HEK293 (cell line): ENCODE measurements around the gene CD244.

Source experiments
- CTCF ChIA-PET: fragments of 350-600 bp; formaldehyde crosslinking; extraction: SDS; loops from one replicate; lab custom pipeline; 2021; ENCODE audit warnings: antibody characterized with exemption; lab: Yijun Ruan, JAX
- POLR2A ChIA-PET: fragments of 300-600 bp; formaldehyde crosslinking; extraction: SDS; loops from one replicate; lab custom pipeline; 2020; ENCODE audit warnings: antibody characterized with exemption, inconsistent platforms; lab: Yijun Ruan, JAX
- H3K27ac ChIP-seq: fragments of 200-500 bp; sonication (Bioruptor generic); 2 replicates; pipeline ENCODE4 v1.5.1; 2014; ENCODE audit warnings: low read depth, low read length, control low read depth, inconsistent platforms; ENCODE audit errors: extremely low read depth
- H3K36me3 ChIP-seq, 2 experiments: fragments of 200-500 bp in 1 of 2; sonication (Bioruptor generic) in 1 of 2; 1 replicate in 1 of 2; 2 replicates in 1 of 2; pipeline ENCODE4 v1.5.1; 2014 to 2017; ENCODE audit warnings: inconsistent platforms in 2 of 2, low read length in 2 of 2; ENCODE audit not compliant: control insufficient read depth in 2 of 2, insufficient read depth in 1 of 2
- H3K4me1 ChIP-seq: fragments of 200-500 bp; sonication (Bioruptor generic); 2 replicates; pipeline ENCODE4 v1.5.1; 2014; ENCODE audit warnings: mild to moderate bottlenecking, low read length, inconsistent platforms; ENCODE audit not compliant: control insufficient read depth, insufficient read depth
- H3K4me3 ChIP-seq: 2 replicates; pipeline ENCODE4 v1.5.1; 2011; ENCODE audit warnings: low read depth, mild to moderate bottlenecking, control low read depth, low read length, moderate library complexity
- H3K9me3 ChIP-seq: fragments of 200-500 bp; sonication (Bioruptor generic); 2 replicates; pipeline ENCODE4 v1.5.1; 2014; ENCODE audit warnings: low read depth, low read length, inconsistent platforms; ENCODE audit not compliant: control insufficient read depth, insufficient read depth
- GLI2 ChIP-seq: fragments of 450-650 bp; formaldehyde crosslinking; IDR thresholded peaks from 2 replicates; pipeline ENCODE4; 2017; ENCODE audit warnings: missing biosample characterization, missing genetic modification characterization, low read depth, borderline replicate concordance
- INSM2 ChIP-seq: fragments of 450-650 bp; formaldehyde crosslinking; IDR thresholded peaks from 2 replicates; pipeline ENCODE4 v1.5.1; 2016; ENCODE audit warnings: missing biosample characterization, missing genetic modification characterization
- KLF9 ChIP-seq: fragments of 450-650 bp; formaldehyde crosslinking; IDR thresholded peaks from 2 replicates; pipeline ENCODE4 v1.5.1; 2016; ENCODE audit warnings: missing biosample characterization, missing genetic modification characterization, low read depth
- PRDM4 ChIP-seq: fragments of 450-650 bp; formaldehyde crosslinking; IDR thresholded peaks from 2 replicates; pipeline ENCODE4 v1.5.1; 2017; ENCODE audit warnings: missing biosample characterization, missing genetic modification characterization
- SETDB1 ChIP-seq: IDR thresholded peaks from one replicate; pipeline ENCODE4 v1.6.1; 2017; ENCODE audit warnings: mild to moderate bottlenecking, low read length, moderate library complexity, mixed read lengths; ENCODE audit not compliant: insufficient read length
- YY2 ChIP-seq: fragments of 450-650 bp; formaldehyde crosslinking; IDR thresholded peaks from 2 replicates; pipeline ENCODE4 v1.5.1; 2016; ENCODE audit warnings: missing biosample characterization, missing genetic modification characterization
- ZFP41 ChIP-seq: fragments of 450-650 bp; formaldehyde crosslinking; IDR thresholded peaks from 2 replicates; pipeline ENCODE4 v1.5.1; 2016; ENCODE audit warnings: missing biosample characterization, missing genetic modification characterization, borderline replicate concordance
- ZNF133 ChIP-seq: fragments of 450-650 bp; formaldehyde crosslinking; IDR thresholded peaks from 2 replicates; pipeline ENCODE4 v1.5.1; 2016; ENCODE audit warnings: missing biosample characterization, missing genetic modification characterization
- ZNF140 ChIP-seq: fragments of 450-650 bp; formaldehyde crosslinking; IDR thresholded peaks from 2 replicates; pipeline ENCODE4 v1.5.1; 2016; ENCODE audit warnings: missing biosample characterization, missing genetic modification characterization
- ZNF148 ChIP-seq: fragments of 450-650 bp; formaldehyde crosslinking; IDR thresholded peaks from 2 replicates; pipeline ENCODE4 v1.5.0; 2017; ENCODE audit warnings: missing biosample characterization, missing genetic modification characterization, borderline replicate concordance
- ZNF175 ChIP-seq: fragments of 450-650 bp; formaldehyde crosslinking; IDR thresholded peaks from 2 replicates; pipeline ENCODE4 v1.5.1; 2016; ENCODE audit warnings: missing biosample characterization, missing genetic modification characterization
- ZNF221 ChIP-seq: fragments of 450-650 bp; formaldehyde crosslinking; IDR thresholded peaks from 2 replicates; pipeline ENCODE4 v1.5.1; 2017; ENCODE audit warnings: missing biosample characterization, missing genetic modification characterization, borderline replicate concordance
- ZNF274 ChIP-seq, 2 experiments: fragments of 200-500 bp in 1 of 2; fragments of 450-650 bp in 1 of 2; sonication (Bioruptor generic) in 1 of 2; formaldehyde crosslinking in 1 of 2; IDR thresholded peaks; 2 replicates each; pipeline versions ENCODE4 v1.5.1 to v1.6.1; 2014 to 2016; ENCODE audit warnings: borderline replicate concordance in 1 of 2, inconsistent platforms in 1 of 2, low read length in 1 of 2, missing biosample characterization in 1 of 2, missing genetic modification characterization in 1 of 2
- ZNF366 ChIP-seq: fragments of 450-650 bp; formaldehyde crosslinking; conservative IDR thresholded peaks from 2 replicates; pipeline ENCODE4 v1.5.1; 2016; ENCODE audit warnings: missing biosample characterization, missing genetic modification characterization
- ZNF37A ChIP-seq: fragments of 450-650 bp; IDR thresholded peaks from 2 replicates; pipeline ENCODE4 v1.5.1; 2018; ENCODE audit warnings: missing biosample characterization, missing genetic modification characterization
- ZNF394 ChIP-seq: fragments of 450-650 bp; formaldehyde crosslinking; IDR thresholded peaks from 2 replicates; pipeline ENCODE4 v1.5.1; 2016; ENCODE audit warnings: missing biosample characterization, missing genetic modification characterization, mild to moderate bottlenecking, moderate library complexity, borderline replicate concordance
- ZNF521 ChIP-seq: fragments of 450-650 bp; formaldehyde crosslinking; IDR thresholded peaks from 2 replicates; pipeline ENCODE4 v1.5.1; 2017; ENCODE audit warnings: missing biosample characterization, mild to moderate bottlenecking, missing genetic modification characterization
- ZNF585B ChIP-seq: fragments of 450-650 bp; formaldehyde crosslinking; IDR thresholded peaks from 2 replicates; pipeline ENCODE4 v1.5.1; 2016; ENCODE audit warnings: missing biosample characterization, missing genetic modification characterization
- ZNF600 ChIP-seq: fragments of 450-650 bp; formaldehyde crosslinking; IDR thresholded peaks from 2 replicates; pipeline ENCODE4 v1.5.1; 2016; ENCODE audit warnings: missing biosample characterization, missing genetic modification characterization
- ZNF701 ChIP-seq: fragments of 450-650 bp; formaldehyde crosslinking; IDR thresholded peaks from 2 replicates; pipeline ENCODE4 v1.5.1; 2016; ENCODE audit warnings: missing biosample characterization, missing genetic modification characterization
- ZSCAN23 ChIP-seq: fragments of 450-650 bp; formaldehyde crosslinking; IDR thresholded peaks from 2 replicates; pipeline ENCODE4 v1.5.1; 2016; ENCODE audit warnings: missing biosample characterization, missing genetic modification characterization

Gene CD244

GRCh38 chr1:160911441-160911840 is 48.8 kb upstream of the CD244 start:
- H3K9me3 ChIP-seq: no peaks in the 10 kb centered on the region
- CTCF ChIA-PET: interaction anchor here (0.9 kb wide), 1 partner anchor 40 kb away, joined by 5 read pairs; no protein-coding TSS in a partner anchor
- H3K4me3 ChIP-seq: no peak overlapping the region
- H3K4me1 ChIP-seq: peaks cover 4% of the 10 kb centered on the region
- no peaks in the 10 kb centered on the region for H3K36me3 ChIP-seq
- no peak for TF ChIP-seq ZNF274 (IDR thresholded peaks at IDR 0.05; ENCODE audit: low read length)
- no peak for TF ChIP-seq ZNF274 (tag by site-specific recombination; IDR thresholded peaks at IDR 0.05; ENCODE audit: borderline replicate concordance)
- no peak for TF ChIP-seq PRDM4 (tag by site-specific recombination)
- no peak for TF ChIP-seq ZNF140 (tag by site-specific recombination)
- TF ChIP-seq ZNF394 (tag by site-specific recombination): no peak
- TF ChIP-seq ZSCAN23: no peak
- no peak for TF ChIP-seq SETDB1
- no peak for TF ChIP-seq YY2
- TF ChIP-seq ZNF221 (tag by site-specific recombination): no peak
- no peak for TF ChIP-seq INSM2
- no peak for TF ChIP-seq ZNF701 (tag by site-specific recombination)
- TF ChIP-seq ZNF585B (tag by site-specific recombination): no peak
- no peak for TF ChIP-seq ZNF133 (tag by site-specific recombination)
- no peak for TF ChIP-seq ZNF600 (tag by site-specific recombination)
- TF ChIP-seq, all 188 proteins: peak for 0
- no peak overlapping the region for H3K27ac ChIP-seq
- POLR2A ChIA-PET: no interaction called here

GRCh38 chr1:160910170-160910750 is 47.6 kb upstream of the CD244 start:
- H3K27ac ChIP-seq: no peak overlapping the region
- ChIA-PET CTCF (no interaction called here), POLR2A (interaction anchor here (0.7 kb wide), 2 partner anchors 75 to 230 kb away, joined by 5 to 6 read pairs; no protein-coding TSS in a partner anchor)
- no peak for TF ChIP-seq GLI2 (tag by site-specific recombination)
- TF ChIP-seq ZNF521 (tag by site-specific recombination): no peak
- no peak for TF ChIP-seq ZNF37A (tag by site-specific recombination)
- TF ChIP-seq ZNF175: no peak
- TF ChIP-seq ZNF148: no peak
- no peak for TF ChIP-seq KLF9 (tag by site-specific recombination)
- no peak for TF ChIP-seq ZFP41
- no peak for TF ChIP-seq ZNF366 (tag by site-specific recombination)
- no peaks in the 10 kb centered on the region for H3K9me3 ChIP-seq
- peaks cover 4% of the 10 kb centered on the region for H3K4me1 ChIP-seq
- no peaks in the 10 kb centered on the region for H3K36me3 ChIP-seq
- no peak overlapping the region for H3K4me3 ChIP-seq
